Uterus (tissue), 2 donors: Measurements from ENCODE around the gene PEX6.

Experiments
- CTCF ChIP-seq, 4 experiments: fragments of 200-600 bp in 2 of 4; fragments of 450-650 bp in 2 of 4; sonication (generic) in 2 of 4; IDR thresholded peaks; one replicate each; pipeline ENCODE4 v1.5.1; 2016 to 2019; ENCODE audit warnings: antibody characterized with exemption in 4 of 4, mild to moderate bottlenecking in 2 of 4, moderate library complexity in 1 of 4
- POLR2A ChIP-seq, 2 donors: fragments of 450-650 bp; IDR thresholded peaks; one replicate each; pipeline ENCODE4 v1.6.1; 2016; ENCODE audit warnings: antibody characterized with exemption in 2 of 2, mild to moderate bottlenecking in 1 of 2, moderate library complexity in 1 of 2

GRCh38 chr6:43007126-43007525, 28.1 kb upstream of the PEX6 start:
- no peak for TF ChIP-seq CTCF (IDR thresholded peaks at IDR 0.05)
- TF ChIP-seq POLR2A (IDR thresholded peaks at IDR 0.05): no peak
